22Rv1 (cell line): ENCODE measurements around the gene GAREM1.

Experiments
- H3K27ac ChIP-seq: fragments of 450-650 bp; 2 replicates; pipeline ENCODE4 v1.5.1; 2017
- CTCF ChIP-seq: fragments of 450-650 bp; IDR thresholded peaks from 2 replicates; pipeline ENCODE4 v1.5.1; 2017; ENCODE audit warnings: mild to moderate bottlenecking
- ZFX ChIP-seq: fragments of 450-650 bp; IDR thresholded peaks from 2 replicates; pipeline ENCODE4 v1.6.1; 2017; ENCODE audit warnings: antibody characterized with exemption, borderline replicate concordance

Gene GAREM1

DNA sequence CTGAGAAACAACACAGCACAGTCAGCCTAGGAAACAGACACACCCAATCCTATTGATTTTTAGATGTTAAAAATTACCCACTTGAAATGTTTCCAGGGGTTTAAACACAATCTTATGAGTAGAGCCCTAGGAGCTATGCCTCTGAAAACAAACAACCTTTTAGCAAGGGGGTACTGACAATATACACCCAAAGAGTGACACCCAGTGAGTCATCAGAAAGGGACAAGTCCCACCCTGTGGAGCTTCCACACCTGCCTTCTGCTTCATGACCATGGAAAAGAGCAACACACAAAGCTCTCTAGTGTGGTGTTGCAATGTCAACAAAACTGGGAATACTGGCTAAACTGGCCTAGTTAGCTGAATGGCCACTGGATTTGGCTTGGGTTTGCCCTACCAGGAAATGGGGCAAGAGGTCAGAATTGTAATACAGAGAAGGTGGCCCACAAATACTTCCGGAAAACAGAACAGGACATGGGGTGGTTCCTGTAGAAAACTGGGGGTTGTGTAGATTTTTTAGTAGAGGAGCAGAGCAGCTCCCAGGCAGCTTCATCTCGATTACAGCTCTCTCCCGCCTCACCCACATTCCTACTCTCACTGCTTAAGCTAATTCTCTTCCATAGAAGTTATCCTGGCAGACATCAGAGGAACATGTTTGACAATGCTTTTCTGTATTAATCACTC is 98.2 kb downstream of the GAREM1 start:
- TF ChIP-seq ZFX (no peak), CTCF (no peak)
- H3K27ac ChIP-seq: peak overlapping the region; percentile 87

- peak overlapping the region; percentile 87 for H3K27ac ChIP-seq
- no peak for TF ChIP-seq CTCF
- no peak for TF ChIP-seq ZFX
Measured at GRCh38 chr18:32372047-32372380, 98.7 kb downstream of the GAREM1 start.

DNA sequence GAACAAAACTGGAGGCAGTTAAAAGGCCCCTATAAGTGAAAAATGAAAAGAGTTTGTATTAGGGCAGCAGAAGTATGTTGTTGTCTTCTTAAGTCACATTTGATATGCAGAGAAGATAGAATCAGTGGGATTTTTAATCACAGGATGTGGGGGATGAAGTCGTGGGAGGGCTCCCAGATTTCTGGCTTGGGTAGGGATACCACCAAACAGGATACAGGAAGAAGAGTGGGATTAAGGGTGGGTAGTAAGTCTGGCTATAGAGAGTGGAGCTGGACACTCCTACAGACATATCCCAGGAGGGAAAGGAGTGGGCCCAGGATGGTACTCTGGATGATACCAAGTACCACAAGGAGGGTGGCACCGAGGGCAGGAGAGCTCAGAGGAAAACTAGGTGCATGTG is 99.3 kb downstream of the GAREM1 start:
- TF ChIP-seq CTCF (no peak), ZFX (no peak)
- H3K27ac ChIP-seq: peak overlapping the region; percentile 87

GRCh38 chr18:32368991-32369390 is 101.7 kb downstream of the GAREM1 start:
- TF ChIP-seq ZFX (no peak), CTCF (no peak)
- no peak overlapping the region for H3K27ac ChIP-seq

- H3K27ac ChIP-seq: no peak overlapping the region
- no peak for TF ChIP-seq ZFX
- no peak for TF ChIP-seq CTCF
Measured at GRCh38 chr18:32368170-32368569, 102.5 kb downstream of the GAREM1 start.

DNA sequence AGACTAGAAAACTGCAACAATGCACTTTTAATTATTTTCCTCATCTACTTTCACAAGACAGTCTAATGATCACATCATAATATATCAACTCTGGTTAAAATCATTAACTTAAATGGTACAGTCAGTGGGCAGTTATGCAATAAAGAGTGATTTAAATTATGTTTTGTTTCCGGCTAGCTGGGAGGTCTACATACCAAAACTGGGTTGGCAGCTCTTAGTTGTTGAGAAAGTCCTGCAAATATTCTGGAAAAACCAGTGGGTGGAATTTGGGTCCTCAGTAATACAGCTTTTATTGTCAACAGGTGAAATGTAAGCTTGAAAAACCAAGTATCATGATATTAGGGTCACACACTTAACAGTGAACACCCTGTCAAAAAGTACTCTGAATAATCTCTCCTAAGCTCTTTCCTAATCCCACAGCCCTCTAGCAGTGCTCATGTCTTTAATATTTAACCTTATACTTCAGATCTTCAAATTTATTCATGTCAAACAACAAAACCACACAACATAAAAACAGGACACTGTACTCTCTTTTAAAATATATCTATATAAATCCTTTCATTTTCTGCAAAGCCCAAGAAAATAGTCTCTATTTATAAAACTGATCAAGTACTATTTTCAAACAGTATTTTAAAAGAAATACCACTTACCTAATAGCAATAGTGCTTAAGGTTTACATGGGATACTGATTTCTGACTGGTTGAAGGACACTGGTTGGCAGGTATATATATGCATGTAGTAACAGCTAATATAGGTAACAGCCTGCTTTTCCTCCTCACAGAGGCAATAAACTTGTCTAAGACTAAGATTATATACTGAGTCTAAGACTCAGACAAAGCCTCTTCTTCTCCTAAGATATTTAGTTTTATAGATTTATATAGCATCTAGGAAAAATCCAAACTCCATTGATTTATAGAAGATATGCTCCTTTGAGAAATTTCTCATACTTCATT is 103.8 kb downstream of the GAREM1 start:
- TF ChIP-seq CTCF (no peak), ZFX (no peak)
- no peak overlapping the region for H3K27ac ChIP-seq

GRCh38 chr18:32362484-32362883 is 108.2 kb downstream of the GAREM1 start:
- H3K27ac ChIP-seq: no peak overlapping the region
- TF ChIP-seq ZFX (no peak), CTCF (no peak)
